ENCODE data around the gene MAP1B. TPM values are rescaled to one million over a fixed set of nuclear protein-coding genes. Genes with fewer than 3 reads are reported as not detected.

The MAP1B gene
- total RNA-seq, 2 donors from 2014 or later, result 87.9 to 93.3 TPM

DNA sequence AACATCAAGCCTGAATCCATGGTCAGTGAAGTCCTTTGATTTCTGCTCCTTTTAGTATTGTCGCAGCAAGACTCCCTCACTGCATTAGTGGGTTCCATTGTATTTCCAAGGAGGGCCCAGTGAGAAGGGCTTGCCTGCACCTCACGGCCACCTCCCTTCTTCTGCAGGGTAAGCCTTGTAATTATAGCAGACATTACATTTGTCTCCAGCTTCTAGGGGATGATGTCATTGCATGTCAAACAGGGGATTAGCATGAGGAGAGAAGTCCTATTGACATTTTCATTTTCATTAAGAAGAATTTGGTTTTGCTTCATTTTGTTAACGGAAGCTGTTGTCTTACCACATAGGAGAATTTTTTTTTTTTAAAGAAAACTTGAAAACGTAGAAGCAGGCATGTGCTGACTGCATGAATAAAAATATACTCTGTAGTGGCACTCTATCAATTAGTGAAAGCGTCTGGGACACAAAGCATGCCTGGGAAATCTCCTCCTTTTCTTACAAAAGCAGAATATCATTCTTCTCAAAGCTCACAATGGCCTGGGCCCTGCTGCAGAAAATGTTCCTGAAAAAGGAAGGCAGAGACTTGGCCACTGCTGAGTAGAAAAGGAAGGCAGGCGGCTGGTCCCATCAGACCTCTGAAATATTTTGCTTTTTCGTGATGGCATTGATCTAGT is 27.1 kb downstream of the MAP1B start:
- Histone ChIP-seq H3K27me3 (ENCODE audit: control insufficient read depth, insufficient read depth, low read length, poor library complexity, severe bottlenecking) (no peaks in the 10 kb centered on the region), H3K4me3 (ENCODE audit: low read length) (no peak overlapping the region), H3K9me3 (ENCODE audit: control insufficient read depth, low read length) (no peaks in the 10 kb centered on the region), H3K36me3 (ENCODE audit: control insufficient read depth, insufficient read depth, low read length) (peaks cover 71% of the 10 kb centered on the region), H3K9ac (ENCODE audit: extremely low read depth, low read length, poor library complexity, severe bottlenecking) (no peak overlapping the region), H3K4me1 (ENCODE audit: control insufficient read depth, insufficient read depth, low read length) (peaks cover 4% of the 10 kb centered on the region), H3K27ac (ENCODE audit: low read depth, low read length) (peak overlapping the region; percentile 84)
- no peak for DNase-seq
- Mint-ChIP-seq H3K9me3 (no peaks in the 10 kb centered on the region), H3K36me3 (ENCODE audit: low read depth) (peaks cover 10% of the 10 kb centered on the region), H3K27ac (peak overlapping the region; percentile 83), H3K27me3 (ENCODE audit: insufficient read depth) (no peaks in the 10 kb centered on the region), H3K4me3 (no peak overlapping the region), H3K4me1 (peaks cover 8% of the 10 kb centered on the region)
- TF ChIP-seq, protein P1, sequence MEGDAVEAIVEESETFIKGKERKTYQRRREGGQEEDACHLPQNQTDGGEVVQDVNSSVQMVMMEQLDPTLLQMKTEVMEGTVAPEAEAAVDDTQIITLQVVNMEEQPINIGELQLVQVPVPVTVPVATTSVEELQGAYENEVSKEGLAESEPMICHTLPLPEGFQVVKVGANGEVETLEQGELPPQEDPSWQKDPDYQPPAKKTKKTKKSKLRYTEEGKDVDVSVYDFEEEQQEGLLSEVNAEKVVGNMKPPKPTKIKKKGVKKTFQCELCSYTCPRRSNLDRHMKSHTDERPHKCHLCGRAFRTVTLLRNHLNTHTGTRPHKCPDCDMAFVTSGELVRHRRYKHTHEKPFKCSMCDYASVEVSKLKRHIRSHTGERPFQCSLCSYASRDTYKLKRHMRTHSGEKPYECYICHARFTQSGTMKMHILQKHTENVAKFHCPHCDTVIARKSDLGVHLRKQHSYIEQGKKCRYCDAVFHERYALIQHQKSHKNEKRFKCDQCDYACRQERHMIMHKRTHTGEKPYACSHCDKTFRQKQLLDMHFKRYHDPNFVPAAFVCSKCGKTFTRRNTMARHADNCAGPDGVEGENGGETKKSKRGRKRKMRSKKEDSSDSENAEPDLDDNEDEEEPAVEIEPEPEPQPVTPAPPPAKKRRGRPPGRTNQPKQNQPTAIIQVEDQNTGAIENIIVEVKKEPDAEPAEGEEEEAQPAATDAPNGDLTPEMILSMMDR (conservative IDR thresholded peaks at IDR 0.05), result peak; percentile 38
- 77 to 86% methylated on average over 4 to 7 of the region's 7 CpGs for WGBS, 2 experiments (ENCODE audit: insufficient coverage in 1 of 2, insufficient read length in 1 of 2)

DNA sequence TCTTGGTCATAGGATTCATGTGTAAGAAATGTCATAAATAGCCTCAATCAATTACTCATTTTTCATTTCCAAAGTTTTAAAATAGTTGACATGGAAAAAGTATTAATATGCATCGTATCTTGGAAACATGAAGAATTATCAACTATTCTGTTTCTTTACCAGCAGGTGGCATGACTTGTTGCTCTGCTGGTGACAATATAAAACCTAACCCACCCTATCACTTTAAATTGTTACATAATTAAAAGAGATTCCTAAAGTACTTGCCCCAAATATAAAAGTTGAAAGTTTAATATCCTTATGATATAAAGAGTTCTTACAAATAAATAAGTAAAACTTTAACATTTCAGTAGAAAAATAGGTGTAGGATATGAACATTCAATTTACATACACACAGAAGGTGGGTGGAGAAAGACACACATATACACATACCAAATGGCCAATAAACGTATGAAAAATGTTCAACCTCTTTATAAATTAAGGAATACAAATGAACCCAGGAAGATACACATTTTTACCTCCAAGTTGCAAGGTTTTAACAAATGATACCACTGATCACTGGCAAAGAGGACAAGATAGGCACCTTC is 30.6 kb downstream of the MAP1B start:
- Histone ChIP-seq H3K27ac (ENCODE audit: low read depth, low read length) (no peak overlapping the region), H3K4me3 (ENCODE audit: low read length) (no peak overlapping the region), H3K4me1 (ENCODE audit: control insufficient read depth, insufficient read depth, low read length) (peaks cover 4% of the 10 kb centered on the region)

DNA sequence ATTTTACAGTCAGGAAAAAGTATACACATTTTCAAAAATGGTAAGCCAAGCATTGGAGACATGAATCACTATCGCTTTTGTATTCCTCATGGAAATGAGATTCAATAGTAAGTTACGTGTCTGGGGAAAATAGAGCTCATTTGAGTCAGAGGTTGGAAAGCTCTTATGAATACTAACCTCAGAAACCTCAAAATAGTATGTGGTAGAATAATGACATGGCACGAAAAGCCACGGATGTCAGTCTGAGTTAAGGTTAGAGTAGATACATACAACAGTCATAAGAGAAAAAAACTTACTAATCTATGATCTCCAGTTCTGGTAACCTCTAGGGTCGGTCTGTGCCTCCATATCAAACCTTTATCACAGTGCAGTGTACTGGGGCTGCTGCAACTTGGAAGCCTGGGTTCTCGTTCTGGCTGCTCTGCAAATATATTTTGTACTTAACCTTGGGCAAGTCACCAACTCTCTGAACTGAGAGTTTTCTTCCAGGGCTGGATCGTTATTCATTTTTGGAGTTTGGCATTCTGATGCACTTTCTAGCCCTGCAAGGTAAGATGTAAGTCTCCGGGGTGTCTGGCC is 31.8 kb downstream of the MAP1B start:
- Mint-ChIP-seq H3K4me3 (no peak overlapping the region), H3K27me3 (ENCODE audit: insufficient read depth) (no peaks in the 10 kb centered on the region), H3K9me3 (no peaks in the 10 kb centered on the region), H3K4me1 (peaks cover 3% of the 10 kb centered on the region), H3K36me3 (ENCODE audit: low read depth) (peaks cover 16% of the 10 kb centered on the region), H3K27ac (no peak overlapping the region)
- Histone ChIP-seq H3K9me3 (ENCODE audit: control insufficient read depth, low read length) (no peaks in the 10 kb centered on the region), H3K4me3 (ENCODE audit: low read length) (no peak overlapping the region), H3K27me3 (ENCODE audit: control insufficient read depth, insufficient read depth, low read length, poor library complexity, severe bottlenecking) (no peaks in the 10 kb centered on the region), H3K4me1 (ENCODE audit: control insufficient read depth, insufficient read depth, low read length) (no peaks in the 10 kb centered on the region), H3K9ac (ENCODE audit: extremely low read depth, low read length, poor library complexity, severe bottlenecking) (no peak overlapping the region), H3K36me3 (ENCODE audit: control insufficient read depth, insufficient read depth, low read length) (peaks cover 75% of the 10 kb centered on the region), H3K27ac (ENCODE audit: low read depth, low read length) (no peak overlapping the region)
- TF ChIP-seq, protein P1 (conservative IDR thresholded peaks at IDR 0.05), result no peak
- 96 to 99% methylated on average over 5 to 8 of the region's 8 CpGs for WGBS, 2 experiments (ENCODE audit: insufficient coverage in 1 of 2, insufficient read length in 1 of 2)
- DNase-seq, result no peak

More for the DNA sequence above, 30.6 kb downstream of the MAP1B start:
- H3K27me3 Mint-ChIP-seq (ENCODE audit: insufficient read depth), result no peaks in the 10 kb centered on the region
- no peak for DNase-seq
- Histone ChIP-seq H3K9me3 (ENCODE audit: control insufficient read depth, low read length) (no peaks in the 10 kb centered on the region), H3K36me3 (ENCODE audit: control insufficient read depth, insufficient read depth, low read length) (peaks cover 74% of the 10 kb centered on the region), H3K9ac (ENCODE audit: extremely low read depth, low read length, poor library complexity, severe bottlenecking) (no peak overlapping the region), H3K27me3 (ENCODE audit: control insufficient read depth, insufficient read depth, low read length, poor library complexity, severe bottlenecking) (no peaks in the 10 kb centered on the region)
- peaks cover 16% of the 10 kb centered on the region for H3K36me3 Mint-ChIP-seq (ENCODE audit: low read depth)
- H3K4me1 Mint-ChIP-seq, result peaks cover 8% of the 10 kb centered on the region
- TF ChIP-seq, protein P1 (conservative IDR thresholded peaks at IDR 0.05), result peak; percentile 71
- no peak overlapping the region for H3K4me3 Mint-ChIP-seq
- H3K27ac Mint-ChIP-seq, result no peak overlapping the region
- WGBS, 2 experiments (ENCODE audit: insufficient coverage in 1 of 2, insufficient read length in 1 of 2), result 92% methylated on average over 2 of the region's 2 CpGs; no CpG with 5 or more reads in 1 of the 2 experiments
- no peaks in the 10 kb centered on the region for H3K9me3 Mint-ChIP-seq
